Activated naive CD8-positive, alpha-beta T cell treated with anti-CD3 and anti-CD28 coated beads for 36 hours (primary cell): ENCODE data around the gene TSNAXIP1. TPM values are rescaled to one million over a fixed set of nuclear protein-coding genes. Genes with fewer than 3 reads are reported as not detected.
"Not testable (repeated sequence)": the region's sequence is repeated elsewhere in the genome, so short reads cannot be mapped to it uniquely, and the experiment has no call there.

ENCODE experiments used
- DNase-seq: peaks from one replicate; pipeline ENCODE4 v3.0.0; 2021
- H3K27ac Mint-ChIP-seq: one replicate; pipeline ENCODE4 v1.8.0; 2022; ENCODE audit warnings: mild to moderate bottlenecking, moderate library complexity, mixed read lengths
- H3K27me3 Mint-ChIP-seq: one replicate; pipeline ENCODE4 v1.8.0; 2022; ENCODE audit warnings: mild to moderate bottlenecking, mixed read lengths
- H3K36me3 Mint-ChIP-seq: one replicate; pipeline ENCODE4 v1.8.0; 2021; ENCODE audit warnings: mild to moderate bottlenecking, mixed read lengths
- H3K4me1 Mint-ChIP-seq: one replicate; pipeline ENCODE4 v1.8.0; 2021; ENCODE audit warnings: mixed read lengths
- H3K4me3 Mint-ChIP-seq: one replicate; pipeline ENCODE4 v1.8.0; 2022; ENCODE audit warnings: mild to moderate bottlenecking, moderate library complexity, mixed read lengths
- H3K9me3 Mint-ChIP-seq: one replicate; pipeline ENCODE4 v1.8.0; 2022; ENCODE audit warnings: mixed read lengths
- total RNA-seq, 2 experiments: library from RNA; stranded (reverse); gene quantifications; one replicate each; pipeline ENCODE4 v1.2.3, GENCODE V29; 2021

TSNAXIP1 gene
- total RNA-seq, 2 experiments from 2014 or later, result 0.70 to 0.72 TPM

GRCh38 chr16:67857547-67858233 is 51.0 kb downstream of the TSNAXIP1 start:
- Mint-ChIP-seq H3K9me3 (no peaks in the 10 kb centered on the region), H3K27ac (no peak overlapping the region), H3K4me1 (peaks cover 18% of the 10 kb centered on the region), H3K36me3 (peaks cover 4% of the 10 kb centered on the region), H3K27me3 (no peaks in the 10 kb centered on the region), H3K4me3 (no peak overlapping the region)
- DNase-seq, result no peak

GRCh38 chr16:67858500-67858899 is 51.8 kb downstream of the TSNAXIP1 start:
- Mint-ChIP-seq H3K36me3 (peaks cover 4% of the 10 kb centered on the region), H3K27me3 (no peaks in the 10 kb centered on the region), H3K4me1 (peaks cover 18% of the 10 kb centered on the region), H3K4me3 (no peak overlapping the region), H3K27ac (peak overlapping the region; percentile 9), H3K9me3 (no peaks in the 10 kb centered on the region)
- DNase-seq, result no peak

- H3K27me3 Mint-ChIP-seq, result no peaks in the 10 kb centered on the region
- no peak overlapping the region for H3K27ac Mint-ChIP-seq
- peaks cover 4% of the 10 kb centered on the region for H3K36me3 Mint-ChIP-seq
- no peak for DNase-seq
- H3K4me1 Mint-ChIP-seq, result peaks cover 15% of the 10 kb centered on the region
- no peaks in the 10 kb centered on the region for H3K9me3 Mint-ChIP-seq
- no peak overlapping the region for H3K4me3 Mint-ChIP-seq
Observed at GRCh38 chr16:67860589-67861398, 54.1 kb downstream of the TSNAXIP1 start.

- Mint-ChIP-seq H3K4me3 (no peak overlapping the region), H3K27ac (no peak overlapping the region), H3K9me3 (no peaks in the 10 kb centered on the region), H3K4me1 (peaks cover 10% of the 10 kb centered on the region), H3K36me3 (peaks cover 4% of the 10 kb centered on the region), H3K27me3 (no peaks in the 10 kb centered on the region)
- no peak for DNase-seq
Observed at GRCh38 chr16:67861877-67862276, 55.2 kb downstream of the TSNAXIP1 start.

- Mint-ChIP-seq H3K4me3 (no peak overlapping the region), H3K27ac (no peak overlapping the region), H3K27me3 (no peaks in the 10 kb centered on the region), H3K9me3 (no peaks in the 10 kb centered on the region), H3K36me3 (peaks cover 4% of the 10 kb centered on the region), H3K4me1 (peaks cover 5% of the 10 kb centered on the region)
- DNase-seq, result no peak
Observed at GRCh38 chr16:67862623-67863583, 56.2 kb downstream of the TSNAXIP1 start.

GRCh38 chr16:67864044-67864443 is 57.4 kb downstream of the TSNAXIP1 start:
- H3K27ac Mint-ChIP-seq, H3K27me3 Mint-ChIP-seq, H3K36me3 Mint-ChIP-seq, H3K4me3 Mint-ChIP-seq, H3K9me3 Mint-ChIP-seq, H3K4me1 Mint-ChIP-seq, DNase-seq: not testable (repeated sequence)

- H3K27me3 Mint-ChIP-seq, result no peaks in the 10 kb centered on the region
- H3K9me3 Mint-ChIP-seq, result no peaks in the 10 kb centered on the region
- H3K4me1 Mint-ChIP-seq, result peaks cover 5% of the 10 kb centered on the region
- H3K4me3 Mint-ChIP-seq, result no peak overlapping the region
- no peak for DNase-seq
- H3K36me3 Mint-ChIP-seq, result no peaks in the 10 kb centered on the region
- no peak overlapping the region for H3K27ac Mint-ChIP-seq
Observed at GRCh38 chr16:67864594-67864993, 57.9 kb downstream of the TSNAXIP1 start.

- no peaks in the 10 kb centered on the region for H3K27me3 Mint-ChIP-seq
- H3K4me3 Mint-ChIP-seq, result no peak overlapping the region
- no peaks in the 10 kb centered on the region for H3K36me3 Mint-ChIP-seq
- H3K4me1 Mint-ChIP-seq, result peaks cover 5% of the 10 kb centered on the region
- H3K9me3 Mint-ChIP-seq, result no peaks in the 10 kb centered on the region
- H3K27ac Mint-ChIP-seq, result no peak overlapping the region
- DNase-seq, result no peak
Observed at GRCh38 chr16:67865318-67865717, 58.6 kb downstream of the TSNAXIP1 start.

GRCh38 chr16:67868290-67868689 is 61.6 kb downstream of the TSNAXIP1 start:
- no peak overlapping the region for H3K4me3 Mint-ChIP-seq
- peaks cover 9% of the 10 kb centered on the region for H3K4me1 Mint-ChIP-seq
- DNase-seq, result no peak
- H3K27ac Mint-ChIP-seq, result no peak overlapping the region
- no peaks in the 10 kb centered on the region for H3K27me3 Mint-ChIP-seq
- no peaks in the 10 kb centered on the region for H3K36me3 Mint-ChIP-seq
- H3K9me3 Mint-ChIP-seq, result no peaks in the 10 kb centered on the region

- H3K4me1 Mint-ChIP-seq, result peaks cover 14% of the 10 kb centered on the region
- no peak overlapping the region for H3K27ac Mint-ChIP-seq
- no peaks in the 10 kb centered on the region for H3K9me3 Mint-ChIP-seq
- H3K4me3 Mint-ChIP-seq, result no peak overlapping the region
- no peak for DNase-seq
- no peaks in the 10 kb centered on the region for H3K27me3 Mint-ChIP-seq
- peaks cover 6% of the 10 kb centered on the region for H3K36me3 Mint-ChIP-seq
Observed at GRCh38 chr16:67869653-67870052, 63.0 kb downstream of the TSNAXIP1 start.

GRCh38 chr16:67871256-67871655 is 64.6 kb downstream of the TSNAXIP1 start:
- Mint-ChIP-seq H3K27ac (no peak overlapping the region), H3K27me3 (no peaks in the 10 kb centered on the region), H3K4me3 (no peak overlapping the region), H3K4me1 (peaks cover 20% of the 10 kb centered on the region), H3K36me3 (peaks cover 9% of the 10 kb centered on the region), H3K9me3 (no peaks in the 10 kb centered on the region)
- no peak for DNase-seq

- H3K4me3 Mint-ChIP-seq, result peak overlapping the region; percentile 33
Observed at GRCh38 chr16:67872131-67872630, 65.5 kb downstream of the TSNAXIP1 start.

GRCh38 chr16:67872631-67873434 is 66.1 kb downstream of the TSNAXIP1 start, which contains the start of gene EDC4:
EDC4 (plus strand) TSS chr16:67873052; CDS start chr16:67873262, 210 bp downstream.
- peak within 1 kb of the TSS; percentile 90 for H3K27ac Mint-ChIP-seq
- DNase-seq, result peak; percentile 91
- peaks cover 20% of the 10 kb centered on the region for H3K4me1 Mint-ChIP-seq
- H3K27me3 Mint-ChIP-seq, result no peaks in the 10 kb centered on the region
- H3K9me3 Mint-ChIP-seq, result no peaks in the 10 kb centered on the region
- H3K36me3 Mint-ChIP-seq, result peaks cover 12% of the 10 kb centered on the region
- peak within 1 kb of the TSS; percentile 89 for H3K4me3 Mint-ChIP-seq

More at GRCh38 chr16:67872131-67872630, 65.5 kb downstream of the TSNAXIP1 start:
- Mint-ChIP-seq H3K9me3 (no peaks in the 10 kb centered on the region), H3K27me3 (no peaks in the 10 kb centered on the region), H3K27ac (peak overlapping the region; percentile 81), H3K4me1 (peaks cover 20% of the 10 kb centered on the region), H3K36me3 (peaks cover 9% of the 10 kb centered on the region)
- DNase-seq, result no peak
